Activated CD4-positive, CD25-positive, alpha-beta regulatory T cell treated with anti-CD3 and anti-CD28 coated beads, Interleukin-2, amount 50 U/mL, for 16 hours (primary cell): Measurements from ENCODE around the gene AFG1L.
"Not testable (repeated sequence)": the region's sequence is repeated elsewhere in the genome, so short reads cannot be mapped to it uniquely, and the experiment has no call there.

Experiments
- DNase-seq: peaks from one replicate; pipeline ENCODE4 v3.0.0-alpha.2; 2020; ENCODE audit warnings: low read depth, low spot score

The AFG1L gene

DNA sequence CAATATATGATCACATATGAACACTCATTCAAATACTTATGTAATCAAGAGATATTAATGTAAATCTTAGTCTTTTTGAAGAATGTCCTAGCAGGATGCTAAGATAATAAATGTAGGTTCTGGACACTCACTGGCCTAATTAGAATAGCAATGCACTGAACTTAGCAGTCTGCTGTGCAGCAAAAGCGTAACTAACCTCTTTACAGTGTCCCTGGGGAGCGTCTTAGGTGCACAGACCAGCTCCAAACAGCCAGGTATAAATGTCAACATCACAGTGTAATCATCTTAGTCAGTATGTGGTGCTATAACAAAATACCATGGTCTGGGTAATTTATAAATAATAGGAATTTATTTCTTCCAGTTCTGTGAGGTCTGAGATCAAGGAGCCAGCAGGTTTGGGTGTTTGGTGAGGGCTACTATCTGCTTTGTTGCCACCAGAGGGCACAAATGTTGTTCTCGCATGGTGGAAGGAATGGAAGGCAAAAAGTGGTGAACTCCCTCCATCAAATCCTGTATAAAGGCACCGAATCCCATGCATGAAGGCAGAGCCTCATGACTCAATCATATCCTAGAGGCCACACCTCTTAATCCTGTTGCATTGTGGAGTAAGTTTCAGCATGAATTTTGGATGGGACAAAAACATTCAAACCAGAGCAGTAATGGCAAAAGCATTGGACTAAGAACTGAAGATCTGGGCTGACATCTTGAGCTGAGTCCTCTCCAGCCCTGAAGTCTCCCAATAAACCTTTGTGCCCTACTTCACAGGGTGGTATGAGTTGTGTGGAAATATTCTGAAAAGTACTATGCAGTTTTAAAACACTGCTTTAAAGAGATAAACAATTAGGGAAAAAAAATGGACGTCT lies 224.1 kb downstream of the AFG1L start:
- DNase-seq: no peak

DNA sequence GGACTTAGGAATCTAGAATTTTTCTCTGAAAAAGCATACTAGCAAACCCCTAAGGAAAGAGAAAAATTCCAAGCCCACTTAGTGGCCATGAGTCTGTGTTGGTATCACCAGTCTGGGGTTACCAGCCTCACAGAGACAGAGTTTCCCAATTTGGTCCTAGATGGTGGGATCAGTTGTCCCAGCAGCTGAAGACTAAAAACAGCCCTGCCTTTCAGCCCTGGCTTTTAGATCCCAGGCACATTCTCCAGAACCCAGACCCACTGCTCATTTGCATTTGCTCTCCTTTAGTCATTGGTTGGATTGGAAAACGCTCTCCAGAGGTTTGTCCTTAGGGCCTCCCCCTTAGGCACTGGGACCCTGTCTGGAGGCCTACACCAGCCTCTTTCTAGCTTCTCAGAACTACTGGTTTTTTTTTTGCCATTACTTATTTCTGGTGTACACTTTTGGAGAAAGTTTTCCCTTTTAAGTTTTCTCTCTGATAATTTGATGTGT lies 226.8 kb downstream of the AFG1L start:
- no peak for DNase-seq

DNA sequence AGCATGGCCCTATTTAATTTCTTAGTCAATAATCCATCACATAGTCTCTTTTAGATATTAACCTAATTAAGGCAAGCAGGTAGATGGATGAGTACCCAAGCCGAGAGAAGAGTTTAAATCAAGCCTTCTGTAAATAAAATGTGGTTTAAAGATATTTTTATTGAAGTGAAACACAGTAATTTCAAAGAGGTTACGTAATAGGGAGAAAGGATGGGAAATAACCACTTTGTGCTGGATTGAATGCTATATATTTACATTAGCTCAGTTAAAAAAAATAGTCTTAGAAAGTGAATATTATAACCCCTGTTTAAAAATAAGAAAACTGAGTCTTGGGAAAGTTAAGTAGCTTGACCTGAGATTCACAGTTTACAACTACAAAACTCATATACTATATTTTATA lies 228.8 kb downstream of the AFG1L start:
- DNase-seq: no peak

DNA sequence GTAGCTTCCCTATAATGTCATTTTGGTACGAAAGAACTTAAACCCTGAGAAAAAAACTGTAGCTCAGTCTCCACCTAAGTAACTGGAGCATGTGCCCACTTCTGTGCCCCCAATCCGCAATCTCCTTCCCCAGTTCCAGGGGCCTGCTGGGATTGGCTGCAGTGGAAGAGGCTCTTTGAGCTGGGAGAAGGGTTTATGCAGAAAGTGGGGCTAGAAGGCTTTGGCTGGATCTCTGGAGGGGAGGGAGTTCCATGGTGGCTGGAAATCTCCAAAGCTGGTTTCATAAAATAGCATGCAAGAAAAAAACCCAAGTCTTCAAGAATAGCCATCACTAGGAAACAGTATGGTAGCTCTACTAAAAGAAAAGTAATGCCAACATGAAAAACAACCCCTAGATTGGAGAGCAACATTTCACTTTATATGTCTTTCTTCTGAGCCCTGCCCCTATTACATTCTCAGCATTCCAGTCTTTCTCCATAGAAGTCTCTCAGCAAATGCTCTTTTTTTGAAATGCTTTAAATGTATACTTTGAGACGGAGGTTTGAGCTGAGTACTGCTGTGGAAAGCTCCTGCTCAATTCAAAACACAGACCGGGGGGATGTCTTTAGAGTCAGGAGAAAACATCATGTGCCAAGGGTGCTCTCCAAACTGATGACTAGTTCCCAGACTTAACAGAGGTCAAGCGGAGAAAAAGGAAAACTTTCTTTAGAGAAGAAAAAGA lies 229.8 kb downstream of the AFG1L start:
- DNase-seq: no peak

DNA sequence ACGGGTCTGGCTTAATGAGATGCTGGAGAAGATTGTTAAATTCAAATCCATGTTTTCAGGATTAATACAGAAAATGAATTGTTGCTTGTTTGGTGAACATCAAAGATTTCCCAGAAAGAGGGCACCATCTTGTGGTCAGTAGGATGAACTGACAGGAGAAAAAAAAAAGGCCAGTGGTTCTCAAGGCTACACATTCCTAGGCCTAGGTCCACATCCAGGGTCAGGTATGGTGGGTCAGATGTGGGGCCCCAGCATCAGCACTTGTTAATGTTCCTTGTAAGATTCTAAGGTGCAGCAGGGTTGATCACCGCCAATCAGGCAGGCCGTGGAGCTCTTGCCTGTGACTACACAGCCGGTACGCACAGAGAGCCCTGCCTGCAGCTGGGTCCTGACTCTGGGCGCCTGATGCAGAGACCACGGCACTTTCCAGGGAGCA lies 231.9 kb downstream of the AFG1L start:
- DNase-seq: no peak

DNA sequence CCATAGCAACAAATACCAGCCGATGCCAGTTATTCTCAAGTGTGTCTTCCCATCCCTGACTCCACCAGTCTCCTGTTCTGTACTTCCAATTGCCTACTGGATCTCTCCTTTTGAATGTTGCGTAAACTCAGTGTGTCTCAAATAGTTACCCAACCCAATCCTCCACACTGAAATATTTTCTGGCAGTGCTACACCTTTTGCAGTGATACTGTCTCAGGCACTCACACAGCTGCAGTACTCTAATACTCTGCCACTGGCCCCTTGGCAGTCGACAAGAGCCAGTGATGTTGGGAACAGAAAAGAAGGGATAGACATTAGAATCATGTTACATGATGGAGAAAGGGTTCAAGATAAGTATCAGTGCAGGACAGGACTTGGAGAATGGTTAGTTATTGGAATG lies 234.0 kb downstream of the AFG1L start:
- DNase-seq: no peak

DNA sequence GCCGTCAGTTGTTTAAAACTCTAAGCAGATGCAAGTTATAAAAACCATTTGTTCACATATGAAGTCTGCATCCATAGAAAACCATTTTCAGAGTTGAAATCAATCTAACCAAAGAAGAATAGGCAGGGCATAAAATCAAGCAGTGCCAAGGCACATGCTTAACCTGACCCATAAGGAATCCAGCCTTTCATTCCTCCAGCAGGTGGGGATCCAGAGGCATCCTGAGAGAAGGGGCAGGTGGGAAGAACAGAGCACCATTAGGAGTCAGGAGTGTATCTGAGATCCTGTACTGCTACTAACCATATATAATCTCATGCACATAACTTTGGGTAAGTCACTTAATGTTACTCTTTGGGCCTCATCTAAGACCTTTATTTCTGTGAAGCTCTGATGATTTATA lies 236.5 kb downstream of the AFG1L start:
- no peak for DNase-seq

DNA sequence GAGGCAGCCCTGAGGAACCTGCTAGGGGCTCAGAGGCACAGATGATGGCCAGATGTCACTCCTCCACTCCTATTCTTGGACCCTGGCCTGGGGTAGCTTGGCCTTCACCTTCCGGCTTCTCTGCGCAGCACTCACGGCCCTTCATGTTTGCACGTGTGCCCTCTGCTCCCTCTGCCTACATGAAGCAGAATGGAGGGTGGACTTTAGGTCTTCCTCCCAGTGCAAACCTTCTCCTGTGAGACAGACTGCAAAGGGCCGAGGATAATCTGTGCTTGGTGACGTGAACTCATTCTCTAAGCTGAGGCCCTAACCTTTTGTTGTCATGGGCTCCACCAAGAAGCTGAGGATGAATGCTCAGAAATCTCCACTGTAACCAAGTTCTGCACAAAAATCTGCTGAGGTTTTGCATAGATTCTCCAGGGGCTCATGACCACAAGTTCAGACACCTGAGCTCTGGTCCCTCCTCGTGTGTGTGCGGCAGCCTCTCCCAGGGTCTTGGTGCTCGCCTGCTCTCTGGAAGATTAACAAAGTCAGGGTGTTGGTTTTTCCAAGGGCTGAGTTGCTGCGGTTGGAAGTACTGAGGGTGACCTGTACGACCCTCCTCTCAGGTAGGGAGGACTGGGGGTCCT lies 240.4 kb downstream of the AFG1L start:
- no peak for DNase-seq

DNA sequence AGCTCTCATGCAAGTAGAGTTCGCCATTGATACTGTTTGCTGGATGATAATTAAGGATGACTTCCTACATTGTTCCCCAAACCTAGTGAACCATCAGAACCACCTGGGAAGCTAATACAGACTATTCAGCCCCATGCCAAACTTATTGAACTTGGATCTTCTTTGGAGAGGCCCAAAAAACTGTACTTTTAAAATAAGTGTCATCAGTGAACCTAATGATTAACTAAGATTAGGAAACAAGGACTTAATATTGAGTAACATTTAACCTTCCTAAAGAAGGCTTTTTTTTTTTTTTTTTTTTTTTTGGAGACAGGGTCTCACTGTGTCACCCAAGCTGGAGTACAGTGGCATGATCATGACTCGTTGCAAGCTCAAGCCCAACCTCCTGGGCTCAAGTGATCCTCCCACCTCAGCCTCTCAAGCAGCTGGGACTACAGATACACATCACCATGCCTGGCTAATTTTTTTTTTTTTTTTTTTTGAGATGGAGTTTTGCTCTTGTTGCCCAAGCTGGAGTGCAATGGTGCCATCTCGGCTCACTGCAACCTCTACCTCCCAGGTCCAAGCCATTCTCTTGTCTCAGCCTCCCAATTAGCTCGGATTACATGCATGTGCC lies 241.2 kb downstream of the AFG1L start:
- DNase-seq: not testable (repeated sequence)

DNA sequence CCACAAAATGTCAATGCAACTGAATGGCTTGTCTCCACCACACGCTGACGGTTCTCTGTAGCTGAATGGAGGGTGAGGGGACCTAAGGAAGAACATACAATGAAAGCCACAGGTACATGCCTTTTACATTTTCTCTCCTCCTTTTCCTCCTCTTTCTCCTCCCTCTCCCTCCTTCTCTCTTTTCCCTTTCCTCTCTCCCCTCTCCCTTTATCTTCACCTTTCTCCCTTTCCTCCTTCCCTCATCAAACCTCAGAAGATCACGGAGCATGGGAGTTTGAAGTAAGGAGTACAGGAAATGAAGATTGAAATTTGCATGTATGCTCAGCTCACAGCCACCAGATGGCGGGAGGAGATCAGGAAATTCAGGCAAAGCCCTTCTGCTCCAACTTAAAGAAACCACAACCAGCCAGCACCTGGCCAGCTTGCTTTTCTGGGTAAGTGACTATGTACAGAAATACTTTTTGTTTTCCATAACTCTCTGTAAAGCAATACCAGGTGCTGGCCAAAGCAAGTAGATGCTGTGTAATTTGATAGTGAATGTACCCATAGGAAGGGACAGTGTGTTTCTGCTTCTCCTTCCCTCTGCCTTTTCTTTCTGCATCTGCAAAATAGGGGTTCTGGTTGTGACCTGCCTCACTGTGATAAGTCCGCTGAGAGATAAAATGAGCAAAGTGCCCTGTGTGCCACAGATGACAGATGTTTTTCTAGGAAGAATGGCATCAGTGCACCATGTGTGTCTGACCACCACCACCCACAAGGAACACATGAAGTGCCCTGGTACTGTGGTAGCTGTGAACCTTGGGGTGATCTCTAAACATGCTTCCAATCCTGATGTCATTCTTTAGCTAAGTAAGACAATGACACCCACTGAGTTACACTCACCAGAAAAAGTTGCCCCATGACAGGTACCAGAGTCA lies 247.2 kb downstream of the AFG1L start:
- DNase-seq: peak; percentile 37

DNA sequence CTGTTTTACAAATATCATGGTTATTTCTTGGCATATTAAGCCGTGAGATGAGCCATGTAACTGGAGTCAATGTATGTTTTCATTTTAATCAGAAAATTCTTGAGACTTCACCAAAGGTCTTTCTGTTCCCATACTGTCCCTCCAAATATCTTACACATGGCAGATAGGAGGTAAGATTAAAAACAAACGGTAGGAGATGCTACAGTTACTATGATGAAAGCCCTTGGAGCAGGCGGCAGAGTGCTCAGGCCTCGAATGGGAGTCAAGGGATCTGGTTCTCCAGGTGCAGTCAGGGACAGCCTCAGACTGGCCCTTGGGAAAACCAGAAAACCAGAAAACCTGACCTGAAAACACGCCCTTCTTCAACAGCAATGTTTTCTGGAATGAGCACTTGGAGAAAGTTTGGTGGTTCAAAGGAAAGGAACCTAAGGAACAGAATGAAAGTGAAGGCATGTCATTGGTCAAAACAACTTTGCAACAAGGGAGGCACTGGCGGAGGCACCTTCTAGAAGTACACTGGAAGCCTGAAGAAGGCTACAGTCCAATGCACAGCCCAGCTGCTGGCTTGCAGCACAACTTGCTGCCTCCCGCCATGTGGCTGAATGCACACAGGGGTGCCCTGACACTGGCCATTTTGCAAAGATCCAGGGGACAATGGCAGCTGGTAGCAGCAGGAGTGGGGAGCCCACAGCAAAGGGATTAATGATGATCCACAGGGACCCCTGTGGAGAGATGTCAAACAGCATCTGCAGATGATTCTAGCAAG lies 248.5 kb downstream of the AFG1L start:
- DNase-seq: no peak

DNA sequence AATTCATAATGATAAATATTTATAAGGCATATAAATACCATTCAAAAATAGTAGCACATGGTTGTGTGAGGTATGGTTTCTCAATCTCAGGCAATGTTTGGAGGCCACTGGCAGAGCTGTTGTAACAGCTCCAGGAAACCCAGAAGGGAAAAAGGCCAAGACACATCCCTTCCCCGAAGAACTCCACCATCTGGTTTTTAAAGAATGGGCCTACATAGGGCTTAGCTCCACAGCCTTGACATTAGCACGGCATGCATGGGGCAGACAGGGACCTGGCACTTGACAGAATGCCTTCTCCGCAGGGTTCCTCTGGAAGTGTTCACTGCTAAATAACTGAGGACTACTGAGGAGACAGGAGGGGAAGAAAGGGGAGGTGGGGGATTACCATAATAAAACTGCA lies 249.8 kb downstream of the AFG1L start:
- no peak for DNase-seq

DNA sequence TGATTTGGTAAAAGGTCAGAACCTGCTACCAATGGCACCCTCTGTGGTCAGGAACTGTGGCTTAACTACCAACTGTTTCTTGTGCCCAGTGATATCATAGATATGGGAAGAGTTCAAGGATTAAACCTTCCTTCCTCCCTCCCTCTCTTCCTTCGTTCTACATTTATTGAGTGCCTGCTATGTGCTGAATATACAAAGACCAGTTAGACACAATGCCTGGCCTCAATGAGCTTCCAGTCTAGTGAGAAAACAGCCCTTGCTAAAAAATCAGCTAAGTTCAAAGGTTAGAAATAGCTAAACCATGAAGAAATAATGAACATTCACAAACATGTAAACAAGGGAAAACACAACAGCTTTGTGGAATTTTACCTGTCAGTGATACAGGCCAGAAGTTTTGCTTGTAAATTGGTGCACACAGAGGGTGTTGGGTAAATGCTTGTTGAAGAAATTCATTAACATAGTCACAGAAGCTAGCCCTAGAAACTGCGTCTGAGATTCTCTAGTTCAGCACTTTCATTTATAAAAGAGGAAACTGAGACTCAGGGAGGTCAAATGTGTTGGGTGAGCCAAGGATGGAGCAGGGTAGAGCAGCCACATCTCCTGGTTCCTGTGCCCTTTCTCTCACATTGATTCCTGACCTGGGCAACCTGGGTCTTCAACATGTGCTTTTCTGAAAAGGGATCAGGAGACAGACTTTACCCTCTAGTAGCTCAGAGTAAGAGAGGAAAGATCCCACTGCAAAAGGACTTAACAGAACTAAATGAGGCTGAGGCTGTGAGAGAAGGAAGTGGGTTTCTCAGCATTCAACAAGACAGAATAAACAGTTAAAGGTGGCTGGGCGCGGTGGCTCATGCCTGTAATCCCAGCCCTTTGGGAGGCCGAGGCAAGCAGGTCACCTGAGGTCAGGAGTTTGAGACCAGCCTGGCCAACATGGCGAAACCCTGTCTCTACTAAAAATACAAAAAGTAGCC lies 251.5 kb downstream of the AFG1L start:
- DNase-seq: no peak

DNA sequence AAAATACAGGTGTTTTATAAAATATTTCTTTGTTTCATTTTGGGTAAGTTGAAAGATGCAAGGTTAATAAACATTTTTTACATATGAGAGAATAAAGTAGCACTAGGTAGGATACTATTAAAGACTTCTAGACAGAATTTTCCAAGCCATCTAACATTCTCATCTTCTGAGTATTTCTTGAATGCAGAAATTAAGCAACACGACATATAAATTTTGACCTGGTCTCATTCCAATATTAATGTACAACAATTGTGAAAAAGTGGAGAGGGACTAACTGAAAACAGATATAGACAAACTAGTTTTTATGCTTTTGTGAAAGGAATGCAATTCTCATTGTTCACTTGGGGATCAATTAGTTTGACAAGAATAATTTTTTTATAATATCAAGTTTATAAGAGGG lies 254.4 kb downstream of the AFG1L start:
- no peak for DNase-seq

DNA sequence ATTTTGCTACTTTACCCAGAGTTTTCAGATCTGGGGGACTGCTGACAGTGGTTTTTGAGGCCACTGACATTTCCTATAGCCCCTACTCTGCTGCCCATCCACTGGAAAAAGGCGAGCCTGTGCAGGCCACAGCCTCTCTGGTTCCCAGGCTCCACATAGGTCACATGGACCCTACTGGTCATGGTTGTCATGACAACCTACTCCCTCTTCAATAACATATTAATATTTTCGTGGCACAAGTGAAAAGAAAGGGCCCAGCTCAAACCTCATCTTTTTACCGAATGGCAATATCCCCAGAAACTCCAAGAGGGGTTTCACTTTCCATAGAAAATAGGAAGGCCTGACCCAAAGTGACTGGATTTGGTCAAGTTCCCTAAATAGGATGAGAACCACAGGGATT lies 254.9 kb downstream of the AFG1L start:
- DNase-seq: no peak

DNA sequence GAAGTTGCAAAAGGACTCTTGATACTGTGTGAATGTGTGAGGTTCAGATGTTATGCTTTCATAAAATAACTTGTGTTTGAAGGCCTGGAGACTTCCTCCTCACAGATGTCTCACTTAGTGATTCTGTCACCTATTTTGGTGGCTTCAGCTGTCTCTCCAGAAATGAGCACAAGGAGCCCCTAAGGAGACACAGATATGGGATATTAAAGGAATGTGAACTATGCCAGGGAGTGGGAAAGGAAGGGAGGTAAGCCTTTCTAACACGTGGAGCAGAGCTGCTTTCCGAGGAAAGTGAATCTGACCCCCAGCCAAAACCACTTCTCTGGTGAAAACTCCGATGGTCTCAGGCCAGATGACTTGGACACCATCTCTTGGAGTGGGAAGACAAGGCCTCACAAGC lies 255.4 kb downstream of the AFG1L start:
- no peak for DNase-seq

DNA sequence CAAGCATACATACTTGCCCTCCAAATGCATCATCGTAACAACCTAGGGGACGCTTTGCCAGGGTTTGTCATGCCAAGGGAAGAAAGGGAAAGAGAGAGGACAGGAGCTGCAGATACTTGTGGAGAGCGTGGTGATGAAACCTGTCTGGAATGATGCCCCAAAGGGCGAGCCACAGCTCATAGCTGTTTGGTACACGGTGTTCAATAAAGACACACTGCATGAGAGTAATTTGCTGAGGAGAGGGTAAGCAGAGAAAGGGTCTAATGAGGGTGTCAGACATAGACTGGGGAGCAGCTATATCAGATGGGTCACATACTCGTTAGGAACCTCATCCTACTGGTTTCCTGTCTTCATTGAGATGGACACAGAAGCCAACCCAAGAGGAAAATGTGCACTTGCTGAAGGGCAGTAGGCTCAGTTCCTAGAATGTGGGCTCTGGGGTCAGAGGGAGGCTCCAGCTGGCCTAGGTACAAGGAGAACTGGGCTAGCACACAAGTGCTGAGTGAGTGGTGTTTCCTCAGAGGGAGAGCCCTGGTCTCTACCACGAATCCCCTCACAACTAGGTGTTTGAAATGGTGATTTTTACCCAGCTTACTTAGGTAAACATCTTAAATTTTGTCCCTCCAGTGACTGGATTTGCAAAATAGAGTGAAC lies 260.7 kb downstream of the AFG1L start:
- DNase-seq: no peak

DNA sequence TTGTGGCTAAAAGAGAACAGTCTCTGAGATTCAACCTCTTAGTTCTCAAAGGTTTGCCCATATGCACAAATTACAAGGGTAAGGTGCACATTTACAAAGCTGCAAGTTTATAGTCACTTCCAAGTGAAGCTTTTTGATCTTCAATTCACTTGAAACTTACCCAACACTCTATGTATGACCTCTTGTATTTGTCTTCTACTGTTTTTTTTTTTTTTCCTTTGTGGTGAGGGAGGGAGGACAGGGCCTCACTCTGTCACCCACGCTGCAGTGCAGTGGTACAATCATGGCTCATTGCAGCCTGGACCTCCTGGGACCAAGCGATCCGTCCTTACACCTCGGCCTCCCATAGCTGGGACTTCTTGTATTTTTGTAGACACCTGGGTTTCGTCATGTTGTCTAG lies 261.4 kb downstream of the AFG1L start:
- no peak for DNase-seq
